GM12878 (cell line): ENCODE results near the gene CCDC3. TPM values are rescaled to one million over a fixed set of nuclear protein-coding genes. Genes with fewer than 3 reads are reported as not detected.

ENCODE experiments used
- ATAC-seq: fragments of 200-7000 bp; cut with Tn5 transposase; 3 replicates; pipeline ENCODE4 v1.9.1; 2020; ENCODE audit warnings: mild to moderate bottlenecking, moderate library complexity
- BruUV-seq: library from RNA; stranded (reverse); fragments of 400-500 nt; replicated peaks from 2 replicates; lab custom pipeline; 2021; lab: Mats Ljungman, UMichigan
- CTCF ChIA-PET: fragments of 300-600 bp; sonication (Branson Sonifier 250); formaldehyde crosslinking; extraction: SDS; loops from one replicate; lab custom pipeline; 2021; ENCODE audit warnings: inconsistent platforms; lab: Yijun Ruan, JAX
- POLR2A ChIA-PET: fragments of 350-600 bp; formaldehyde crosslinking; extraction: SDS; loops from one replicate; lab custom pipeline; 2021; ENCODE audit warnings: inconsistent platforms; lab: Charles Lee
- RAD21 ChIA-PET: fragments of 300-600 bp; sonication (Branson Sonifier 250); formaldehyde crosslinking; loops from one replicate; lab custom pipeline; 2023; ENCODE audit warnings: antibody characterized with exemption; ENCODE audit not compliant: unreplicated experiment; lab: Charles Lee
- SMC1A ChIA-PET: fragments of 300-600 bp; sonication (Branson Sonifier 250); formaldehyde crosslinking; loops from one replicate; lab custom pipeline; 2023; ENCODE audit not compliant: unreplicated experiment, uncharacterized antibody; lab: Charles Lee
- DNase-seq: peaks from one replicate; pipeline ENCODE4 v3.0.0-alpha.2; 2011; ENCODE audit warnings: low read depth, low spot score
- FAIRE-seq: peaks from 3 replicates; lab custom pipeline; 2011; peaks lifted over from hg19 to GRCh38; lab: Jason Lieb, UNC
- H2AFZ ChIP-seq: 2 replicates; pipeline ENCODE4 v1.6.0; 2011; ENCODE audit warnings: low read depth, low read length, control low read depth; ENCODE audit not compliant: control insufficient read depth
- H3K27ac ChIP-seq: 2 replicates; pipeline ENCODE4 v1.5.1; 2011; ENCODE audit warnings: control low read depth; ENCODE audit not compliant: control insufficient read depth, insufficient read depth
- H3K27me3 ChIP-seq, 2 experiments: replicated peaks in 1 of 2; 2 replicates each; pipeline versions ENCODE4 v1.6.0 to v1.6.1; 2011; ENCODE audit warnings: low read length in 1 of 2; ENCODE audit not compliant: control insufficient read depth in 2 of 2, insufficient read depth in 2 of 2
- H3K36me3 ChIP-seq, 2 experiments: 2 replicates each; pipeline ENCODE4 v1.5.1; 2011; ENCODE audit warnings: low read length in 1 of 2; ENCODE audit not compliant: control insufficient read depth in 2 of 2, insufficient read depth in 2 of 2
- H3K4me1 ChIP-seq: 2 replicates; pipeline ENCODE4 v1.6.1; 2011; ENCODE audit warnings: mild to moderate bottlenecking, low read length, moderate library complexity, mixed read lengths; ENCODE audit not compliant: control insufficient read depth, insufficient read depth
- H3K4me2 ChIP-seq: 2 replicates; pipeline ENCODE4 v1.6.0; 2011; ENCODE audit warnings: control low read depth; ENCODE audit not compliant: control insufficient read depth, insufficient read depth
- H3K4me3 ChIP-seq: fragments of 200-600 bp; sonication (generic); 2 replicates; pipeline ENCODE4 v1.5.1; 2016
- H3K79me2 ChIP-seq: 2 replicates; pipeline ENCODE4 v1.6.0; 2011; ENCODE audit warnings: low read length; ENCODE audit not compliant: control insufficient read depth, insufficient read depth
- H3K9ac ChIP-seq: 2 replicates; pipeline ENCODE4 v1.8.0; 2011; ENCODE audit warnings: low read length, control low read depth, mixed read lengths; ENCODE audit not compliant: control insufficient read depth, insufficient read depth
- H3K9me3 ChIP-seq: replicated peaks from 3 replicates; pipeline ENCODE4 v1.5.1; 2011; ENCODE audit warnings: mild to moderate bottlenecking, low read length; ENCODE audit not compliant: control insufficient read depth, insufficient read depth
- H4K20me1 ChIP-seq: 2 replicates; pipeline ENCODE4 v1.6.0; 2011; ENCODE audit not compliant: control insufficient read depth, insufficient read depth
- CTCF ChIP-seq, 3 experiments: IDR thresholded peaks in 2 of 3; conservative IDR thresholded peaks in 1 of 3; 2 replicates each; pipeline ENCODE4 v1.5.1; 2011; ENCODE audit warnings: low read depth in 3 of 3, low read length in 3 of 3, mild to moderate bottlenecking in 3 of 3, control low read depth in 2 of 3, moderate library complexity in 2 of 3, inconsistent platforms in 1 of 3, mixed read lengths in 1 of 3; ENCODE audit not compliant: control insufficient read depth in 2 of 3, insufficient read depth in 1 of 3; ENCODE audit errors: extremely low read depth in 1 of 3
- FOXK2 ChIP-seq: fragments of 450-650 bp; IDR thresholded peaks from 2 replicates; pipeline ENCODE4 v1.6.1; 2017; ENCODE audit warnings: mild to moderate bottlenecking, moderate library complexity
- JUNB ChIP-seq: IDR thresholded peaks from 2 replicates; pipeline ENCODE4 v1.6.1; 2016; ENCODE audit warnings: antibody characterized with exemption, mild to moderate bottlenecking
- MEF2B ChIP-seq: fragments of 450-650 bp; IDR thresholded peaks from 2 replicates; pipeline ENCODE4 v1.6.1; 2018; ENCODE audit warnings: mild to moderate bottlenecking, moderate library complexity; ENCODE audit not compliant: partially characterized antibody, poor library complexity, severe bottlenecking
- MTA2 ChIP-seq: fragments of 450-650 bp; IDR thresholded peaks from 2 replicates; pipeline ENCODE4 v1.6.1; 2016; ENCODE audit warnings: low read depth, mild to moderate bottlenecking, moderate library complexity
- PAX5 ChIP-seq: IDR thresholded peaks from 2 replicates; pipeline ENCODE4 v1.6.1; 2011; ENCODE audit warnings: low read depth, low read length, borderline replicate concordance
- POU2F2 ChIP-seq: IDR thresholded peaks from 3 replicates; pipeline ENCODE4 v1.6.1; 2011; ENCODE audit warnings: low read depth, mild to moderate bottlenecking, low read length, borderline replicate concordance
- SMAD1 ChIP-seq: fragments of 450-650 bp; IDR thresholded peaks from 2 replicates; pipeline ENCODE4 v1.6.1; 2018; ENCODE audit warnings: mild to moderate bottlenecking, low read depth; ENCODE audit not compliant: partially characterized antibody
- STAT3 ChIP-seq: IDR thresholded peaks from 2 replicates; pipeline ENCODE4 v1.6.1; 2011; ENCODE audit warnings: low read depth, low read length, improper control_type of control experiment
- SUZ12 ChIP-seq: fragments of 200-600 bp; sonication (generic); IDR thresholded peaks from one replicate; pipeline ENCODE4 v1.6.1; 2018; ENCODE audit warnings: antibody characterized with exemption, mild to moderate bottlenecking; ENCODE audit not compliant: unreplicated experiment
- WGBS: methylation state at CpG from one replicate; pipeline ENCODE4 v1.1.6; 2016; ENCODE audit warnings: low lambda C conversion rate; ENCODE audit not compliant: insufficient replicate concordance, insufficient coverage; ENCODE audit errors: missing lambda C conversion rate; 5-methylcytosine and 5-hydroxymethylcytosine counted together
- in situ Hi-C: fragments of 300-500 bp; cut with MboI; formaldehyde crosslinking; loops from 9 replicates; pipeline ENCODE4 v1.14.3; 2018; ENCODE audit warnings: mixed read lengths
- intact Hi-C: fragments of 100-400 bp; cut with micrococcal nuclease; formaldehyde crosslinking; loops from one replicate; pipeline ENCODE4 v1.14.2; 2022; ENCODE audit not compliant: unreplicated experiment
- polyA plus RNA-seq, 11 experiments: library from polyadenylated mRNA; depleted of rRNA in 4 of 11; unstranded in 6 of 11; stranded (reverse) in 5 of 11; fragments of >200 nt; fragmentation: Nextera tagmentation in 4 of 11; fragmentation: Illumina TruSeq in 1 of 11; extraction: Ambion mirVana in 4 of 11; extraction: Trizol in 1 of 11; gene quantifications; 1 replicate in 1 of 11; 2 replicates in 10 of 11; pipeline versions ENCODE4 v1.2.1 to v1.2.3, GENCODE V29; 2011 to 2016; ENCODE audit warnings: inconsistent platforms in 2 of 11, missing spikeins in 2 of 11, low read depth in 1 of 11
- total RNA-seq, 4 experiments: library from RNA; depleted of rRNA in 3 of 4; stranded (reverse); fragments of >200 nt in 3 of 4; fragmentation: Illumina TruSeq in 1 of 4; extraction: Trizol in 1 of 4; gene quantifications; 2 replicates each; pipeline versions ENCODE4 v1.2.1 to v1.2.3, GENCODE V29; 2013 to 2021
- TF ChIP-seq, protein P1 (sequence below): IDR thresholded peaks from 2 replicates; pipeline ENCODE4 v1.6.1; 2011; ENCODE audit warnings: borderline replicate concordance, low read depth, mild to moderate bottlenecking, moderate library complexity, low read length; ENCODE audit not compliant: insufficient read depth, poor library complexity, severe bottlenecking
- TF ChIP-seq, protein P2 (sequence below): IDR thresholded peaks from 2 replicates; pipeline ENCODE4 v1.6.1; 2012; ENCODE audit warnings: low read depth, low read length, improper control_type of control experiment

The CCDC3 gene
- total and polyA plus RNA-seq, 10 of the 15 experiments (the other 5 are each of a cell fraction or from before 2014, with no cell fraction given), result 0.08 TPM; not detected in 9

DNA sequence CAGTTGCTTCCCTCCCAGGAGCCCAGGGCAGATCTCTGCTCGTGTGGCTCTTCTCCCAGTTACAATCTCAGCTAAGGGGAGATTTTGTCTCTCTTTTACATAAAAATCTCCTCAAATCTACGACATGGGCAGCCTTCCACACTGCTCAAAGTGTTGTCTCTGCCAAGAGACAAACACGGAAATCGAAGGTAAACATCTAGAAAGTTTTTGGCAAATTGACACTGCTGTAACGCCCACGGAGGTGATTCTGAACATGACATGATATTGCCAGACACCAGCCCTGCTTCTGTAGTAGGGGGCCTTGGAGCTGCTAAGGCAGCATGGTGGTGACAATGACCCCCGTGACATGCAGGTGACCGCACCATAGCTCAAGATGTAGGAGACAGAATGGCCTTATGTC lies 128.3 kb downstream of the CCDC3 start:
- RAD21 ChIA-PET, result no interaction called here
- SMC1A ChIA-PET, result interaction anchor here (0.6 kb wide), 1 partner anchor 119 kb away, joined by 3 read pairs; no protein-coding TSS in a partner anchor
- POLR2A ChIA-PET, result no interaction called here

More for the DNA sequence above, 128.3 kb downstream of the CCDC3 start:
- H3K79me2 ChIP-seq, result no peaks in the 10 kb centered on the region
- no peaks in the 10 kb centered on the region for H4K20me1 ChIP-seq
- H2AFZ ChIP-seq, result no peak overlapping the region
- H3K36me3 ChIP-seq, result no peaks in the 10 kb centered on the region
- FAIRE-seq, result no peak
- no peaks in the 10 kb centered on the region for H3K4me1 ChIP-seq
- no peaks in the 10 kb centered on the region for H3K27me3 ChIP-seq
- no peaks in the 10 kb centered on the region for H3K9me3 ChIP-seq
- no peak overlapping the region for H3K4me2 ChIP-seq
- intact Hi-C loops (no loop called here), in situ Hi-C loops (no loop called here)
- BruUV-seq, result no TSS peak
- no peak overlapping the region for H3K9ac ChIP-seq
- CTCF ChIA-PET, result no interaction called here
- DNase-seq, result no peak
- no peak for ATAC-seq
- TF ChIP-seq STAT3, result no peak
- TF ChIP-seq CTCF (IDR thresholded peaks at IDR 0.05 in 2 of 3, conservative IDR thresholded peaks at IDR 0.05 in 1 of 3; ENCODE audit: control insufficient read depth in 2 of 3, extremely low read depth in 1 of 3, insufficient read depth in 1 of 3, low read depth in 3 of 3, low read length in 3 of 3), result no peak
- TF ChIP-seq FOXK2, result no peak
- no peak for TF ChIP-seq JUNB
- TF ChIP-seq, protein P1, sequence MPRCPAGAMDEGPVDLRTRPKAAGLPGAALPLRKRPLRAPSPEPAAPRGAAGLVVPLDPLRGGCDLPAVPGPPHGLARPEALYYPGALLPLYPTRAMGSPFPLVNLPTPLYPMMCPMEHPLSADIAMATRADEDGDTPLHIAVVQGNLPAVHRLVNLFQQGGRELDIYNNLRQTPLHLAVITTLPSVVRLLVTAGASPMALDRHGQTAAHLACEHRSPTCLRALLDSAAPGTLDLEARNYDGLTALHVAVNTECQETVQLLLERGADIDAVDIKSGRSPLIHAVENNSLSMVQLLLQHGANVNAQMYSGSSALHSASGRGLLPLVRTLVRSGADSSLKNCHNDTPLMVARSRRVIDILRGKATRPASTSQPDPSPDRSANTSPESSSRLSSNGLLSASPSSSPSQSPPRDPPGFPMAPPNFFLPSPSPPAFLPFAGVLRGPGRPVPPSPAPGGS, result no peak
- no peak for TF ChIP-seq MEF2B
- TF ChIP-seq MTA2, result no peak
- TF ChIP-seq SMAD1, result no peak
- TF ChIP-seq PAX5, result no peak
- TF ChIP-seq, protein P2, sequence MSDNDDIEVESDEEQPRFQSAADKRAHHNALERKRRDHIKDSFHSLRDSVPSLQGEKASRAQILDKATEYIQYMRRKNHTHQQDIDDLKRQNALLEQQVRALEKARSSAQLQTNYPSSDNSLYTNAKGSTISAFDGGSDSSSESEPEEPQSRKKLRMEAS, result no peak
- TF ChIP-seq POU2F2, result no peak
- TF ChIP-seq SUZ12, result no peak
- H3K27ac ChIP-seq, result no peak overlapping the region
- no peak overlapping the region for H3K4me3 ChIP-seq
- 40% methylated on average over 8 of the region's 8 CpGs for WGBS
